H1 (cell line): ENCODE results near the gene YEATS4. TPM values are rescaled to one million over a fixed set of nuclear protein-coding genes. Genes with fewer than 3 reads are reported as not detected.

Experiments used
- CHD2 ChIP-seq: IDR thresholded peaks from 2 replicates; pipeline ENCODE4 v1.6.1; 2012; ENCODE audit warnings: low read length, improper control_type of control experiment
- CTCF ChIP-seq, 3 experiments: IDR thresholded peaks; 1 replicate in 2 of 3; 2 replicates in 1 of 3; pipeline versions ENCODE4 v1.5.1 to v1.6.1; 2011; ENCODE audit warnings: low read length in 3 of 3, mild to moderate bottlenecking in 3 of 3, inconsistent platforms in 2 of 3, low read depth in 1 of 3, moderate library complexity in 1 of 3; ENCODE audit not compliant: insufficient read depth in 1 of 3; ENCODE audit errors: control extremely low read depth in 1 of 3
- polyA plus RNA-seq, 7 experiments: library from polyadenylated mRNA; depleted of rRNA in 3 of 7; stranded (reverse) in 5 of 7; unstranded in 2 of 7; fragments of >200 nt in 5 of 7; fragments of 200-250 nt in 2 of 7; gene quantifications; 1 replicate in 5 of 7; 2 replicates in 1 of 7; 4 replicates in 1 of 7; pipeline versions ENCODE4 v1.2.1 to v1.2.3, GENCODE V29; 2011 to 2013; ENCODE audit warnings: missing spikeins in 2 of 7, mixed read lengths in 2 of 7
- total RNA-seq: library from RNA; stranded (reverse); fragmentation: NEBNext Ultra II Directional; extraction: Animal tissue kit (Norgen Biotek cat#: 25700); gene quantifications from 2 replicates; pipeline ENCODE4 v1.2.1, GENCODE V29; 2021

The YEATS4 gene
- total and polyA plus RNA-seq, 2 of the 8 experiments (the other 6 are each of a cell fraction or from before 2014, with no cell fraction given), result 25.7 to 32.5 TPM

DNA sequence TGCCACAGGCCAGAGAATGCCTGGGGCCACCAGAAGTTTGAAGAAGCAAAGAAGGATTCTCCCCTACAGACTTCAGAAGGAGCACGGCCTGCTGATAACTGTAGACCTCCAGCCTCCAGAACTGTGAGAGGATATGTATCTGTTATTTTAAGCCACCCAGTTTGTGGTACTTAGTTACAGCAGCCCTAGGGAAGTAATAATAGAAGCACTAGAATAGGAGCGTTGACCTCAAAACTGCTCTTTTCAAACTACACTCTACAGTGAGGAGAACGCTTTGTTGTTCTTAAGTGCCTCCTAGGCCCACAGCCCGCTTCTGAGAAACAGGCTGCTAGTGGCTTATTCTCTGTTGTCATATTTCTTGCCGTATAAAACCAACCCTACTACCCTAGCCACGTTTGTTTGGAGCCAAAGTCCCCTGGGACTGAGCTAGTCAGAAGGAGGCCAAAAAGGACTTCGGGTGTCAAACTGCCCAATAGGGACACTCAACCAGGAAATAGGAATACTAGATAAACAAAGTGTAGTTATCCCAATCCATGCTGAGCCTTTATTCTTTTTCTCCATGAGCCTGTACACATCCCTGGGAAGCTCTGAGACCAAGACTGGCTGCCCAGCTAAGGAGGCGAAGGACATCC lies 72.2 kb downstream of the YEATS4 start (continued):
- no peak for TF ChIP-seq CTCF (IDR thresholded peaks at IDR 0.05; ENCODE audit: control extremely low read depth in 1 of 3, insufficient read depth in 1 of 3, low read depth in 1 of 3, low read length in 3 of 3)
- no peak for TF ChIP-seq CHD2
